Measurements from ENCODE around the gene ZNF665. TPM values are rescaled to one million over a fixed set of nuclear protein-coding genes. Genes with fewer than 3 reads are reported as not detected.

The ZNF665 gene
- 1.7 and 8.2 TPM in 2 replicates for total RNA-seq

DNA sequence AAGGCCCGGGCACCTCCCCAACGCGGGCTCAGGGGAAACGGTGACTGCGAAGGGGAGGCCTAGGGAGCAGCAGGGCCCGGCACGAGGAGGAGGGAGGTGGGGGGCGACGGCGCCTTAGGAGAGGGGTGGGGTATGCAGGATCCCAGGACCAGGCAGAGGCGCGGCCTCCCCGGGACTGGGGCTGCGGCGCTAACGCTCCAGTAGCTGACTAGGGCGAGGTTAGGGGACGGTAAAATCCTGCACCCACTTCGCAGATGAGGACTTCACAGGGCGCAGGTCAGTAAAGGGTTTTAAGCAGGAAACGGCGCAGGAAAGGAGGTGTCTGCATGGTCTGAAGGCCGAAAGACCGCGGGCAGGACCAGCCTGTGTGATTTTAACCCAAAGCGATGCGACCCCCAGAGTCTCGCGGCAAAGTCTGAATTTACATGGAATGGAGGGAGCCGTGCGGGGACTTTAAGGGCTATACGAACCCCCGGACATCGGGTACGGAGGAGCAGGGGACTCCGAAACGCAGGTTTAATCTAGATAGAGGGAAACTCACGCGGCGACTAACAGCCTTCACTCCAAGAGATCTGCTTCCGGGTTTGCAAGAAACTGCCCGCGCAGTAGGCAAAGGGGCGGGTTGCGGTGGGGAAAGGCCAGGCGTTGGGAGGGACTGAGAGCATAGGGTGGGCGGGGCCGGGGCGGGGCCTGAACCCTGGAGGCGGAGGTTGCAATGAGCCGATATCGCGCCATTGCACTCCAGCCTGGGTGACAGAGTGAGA lies at the start of gene ZNF665:
ZNF665 (minus strand) TSS at position 588 of the 764 bp plus-strand sequence. CDS start 10,460 bp downstream, outside the sequence.

DNA sequence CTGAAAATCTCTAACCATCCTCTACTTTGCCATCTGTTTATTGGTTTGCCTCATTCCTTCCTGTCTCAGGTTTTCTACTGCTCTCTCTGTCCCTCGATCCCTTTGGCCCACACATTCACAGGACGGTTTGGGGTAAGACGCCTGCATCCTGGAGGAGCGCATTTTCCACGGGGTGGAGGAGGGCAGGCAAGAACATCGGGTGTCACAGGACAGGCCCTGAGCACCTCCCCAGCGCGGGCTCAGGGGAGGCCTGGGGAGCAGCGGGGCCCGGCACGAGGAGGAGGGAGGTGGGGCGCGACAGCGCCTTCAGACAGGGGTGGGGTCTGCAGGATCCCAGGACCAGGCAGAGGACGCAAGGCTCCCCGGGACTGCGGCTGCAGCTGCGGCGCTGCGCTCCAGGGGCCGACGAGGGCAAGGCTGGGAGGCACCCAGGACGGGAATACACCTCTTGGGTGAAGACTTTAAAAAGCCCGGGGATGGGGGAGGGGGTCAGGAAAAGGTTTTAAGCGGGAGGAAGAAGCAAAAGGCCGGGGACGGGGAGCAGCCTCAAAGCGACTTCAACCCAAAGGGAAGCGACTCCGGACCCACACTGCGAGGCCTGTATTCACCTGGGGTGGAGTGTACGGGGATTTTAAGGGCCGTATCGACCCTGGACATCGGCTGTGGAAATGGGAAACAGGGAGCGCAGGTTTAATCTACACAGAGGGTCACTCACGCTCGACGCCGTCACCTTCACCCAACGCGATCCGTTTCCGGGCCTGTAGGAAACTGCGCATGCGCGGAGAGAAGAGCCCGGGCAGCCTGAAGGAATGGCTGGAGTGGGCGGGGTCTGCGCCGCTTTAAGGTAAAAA lies 60.8 kb downstream of the ZNF665 start, which contains the start of gene ZNF415:
ZNF415 (minus strand) TSS at position 770 of the 851 bp plus-strand sequence. CDS start 10,234 bp downstream, outside the sequence.

Other genes starting within 250 kb of the ZNF665 start
- gene ZNF816, start 230.5 kb downstream of the ZNF665 start, total RNA-seq: 3.5 and 11.5 TPM in 2 replicates
- not detected in 2 replicates for gene ERVV-1, start 179.4 kb downstream of the ZNF665 start, total RNA-seq
- gene ERVV-2, start 148.6 kb downstream of the ZNF665 start, total RNA-seq: not detected in 2 replicates
- 12.8 and 18.2 TPM in 2 replicates for gene ZNF160, start 89.9 kb downstream of the ZNF665 start, total RNA-seq
- 2.7 and 3.7 TPM in 2 replicates for gene ZNF415, start 60.4 kb downstream of the ZNF665 start, total RNA-seq
- gene ZNF347, start 34.3 kb downstream of the ZNF665 start, total RNA-seq: 2.1 and 2.3 TPM in 2 replicates
- 6.9 and 13.1 TPM in 2 replicates for gene ZNF677, start 61.5 kb upstream of the ZNF665 start, total RNA-seq
- not detected in 2 replicates for gene VN1R2, start 64.9 kb upstream of the ZNF665 start, total RNA-seq
- not detected in 2 replicates for gene VN1R4, start 74.4 kb upstream of the ZNF665 start, total RNA-seq
- 3.7 and 3.9 TPM in 2 replicates for gene ZNF845, start 140.4 kb upstream of the ZNF665 start, total RNA-seq
- 0.86 and 0.89 TPM in 2 replicates for gene ZNF525, start 172.3 kb upstream of the ZNF665 start, total RNA-seq
- 2.6 and 3.9 TPM in 2 replicates for gene ZNF765, start 201.8 kb upstream of the ZNF665 start, total RNA-seq
- gene ZNF761, start 238.6 kb upstream of the ZNF665 start, total RNA-seq: 9.2 and 14.2 TPM in 2 replicates

All from myometrial cell (primary cell).